ENCODE data around the gene DTHD1.

DTHD1 gene

GRCh38 chr4:36317721-36318120, 36.3 kb downstream of the DTHD1 start:
- H3K23ac ChIP-seq (ENCODE audit: low read length), result no peak overlapping the region
- no peak overlapping the region for H3K14ac ChIP-seq (ENCODE audit: low read length)
- H2BK5ac ChIP-seq (ENCODE audit: low read depth, low read length, poor library complexity), result no peak overlapping the region
- no peak overlapping the region for H3K9ac ChIP-seq (ENCODE audit: low read length)
- H2AFZ ChIP-seq (ENCODE audit: insufficient read depth, low read length, poor library complexity), result no peak overlapping the region
- no peak overlapping the region for H2BK12ac ChIP-seq (ENCODE audit: low read length)
- no peaks in the 10 kb centered on the region for H3K27me3 ChIP-seq (ENCODE audit: insufficient read depth, low read length)
- H3K27ac ChIP-seq (ENCODE audit: low read depth, low read length), result no peak overlapping the region
- WGBS (ENCODE audit: extremely low coverage, insufficient coverage, insufficient read length), result no CpG with 5 or more reads among the region's 1 CpG
- no peaks in the 10 kb centered on the region for H3K36me3 ChIP-seq (ENCODE audit: control insufficient read depth in 1 of 2, insufficient read depth in 2 of 2, low read length in 2 of 2)
- H4K12ac ChIP-seq (ENCODE audit: low read depth, low read length), result no peak overlapping the region
- H3K79me1 ChIP-seq (ENCODE audit: low read length), result no peaks in the 10 kb centered on the region
- no peak overlapping the region for H3K4ac ChIP-seq (ENCODE audit: low read depth, low read length)
- H3K9me3 ChIP-seq (ENCODE audit: insufficient read depth, low read depth, low read length), result no peaks in the 10 kb centered on the region
- H2BK120ac ChIP-seq (ENCODE audit: insufficient read depth, low read length, poor library complexity), result no peak overlapping the region
- H3K18ac ChIP-seq (ENCODE audit: low read length), result no peak overlapping the region
- DNase-seq, result peak in 1 of 2 donors; percentile 33
- H4K8ac ChIP-seq (ENCODE audit: low read depth, low read length), result no peak overlapping the region
- H2AK5ac ChIP-seq (ENCODE audit: low read length), result no peak overlapping the region
- no peak overlapping the region for H3K4me2 ChIP-seq (ENCODE audit: low read length)
- H4K91ac ChIP-seq (ENCODE audit: low read depth, low read length), result no peak overlapping the region
- no peaks in the 10 kb centered on the region for H3K79me2 ChIP-seq (ENCODE audit: control insufficient read depth, insufficient read depth, low read length, poor library complexity)
- H3K4me3 ChIP-seq (ENCODE audit: low read depth, low read length), result no peak overlapping the region
- peaks cover 0 to 6% of the 10 kb centered on the region in 2 experiments for H3K4me1 ChIP-seq (ENCODE audit: control insufficient read depth in 1 of 2, insufficient read depth in 2 of 2, low read length in 2 of 2)

GRCh38 chr4:36320117-36320896, 38.9 kb downstream of the DTHD1 start:
- Histone ChIP-seq H3K4me2 (ENCODE audit: low read length) (no peak overlapping the region), H3K79me2 (ENCODE audit: control insufficient read depth, insufficient read depth, low read length, poor library complexity) (no peaks in the 10 kb centered on the region), H4K8ac (ENCODE audit: low read depth, low read length) (no peak overlapping the region), H3K4me3 (ENCODE audit: low read depth, low read length) (no peak overlapping the region), H2AFZ (ENCODE audit: insufficient read depth, low read length, poor library complexity) (no peak overlapping the region), H3K36me3 (ENCODE audit: control insufficient read depth in 1 of 2, insufficient read depth in 2 of 2, low read length in 2 of 2) (no peaks in the 10 kb centered on the region), H3K9me3 (ENCODE audit: insufficient read depth, low read depth, low read length) (no peaks in the 10 kb centered on the region), H3K4me1 (ENCODE audit: control insufficient read depth in 1 of 2, insufficient read depth in 2 of 2, low read length in 2 of 2) (peaks cover 0 to 6% of the 10 kb centered on the region in 2 experiments), H2BK5ac (ENCODE audit: low read depth, low read length, poor library complexity) (no peak overlapping the region), H3K9ac (ENCODE audit: low read length) (no peak overlapping the region), H4K91ac (ENCODE audit: low read depth, low read length) (no peak overlapping the region), H3K14ac (ENCODE audit: low read length) (no peak overlapping the region), H3K23ac (ENCODE audit: low read length) (no peak overlapping the region), H2BK120ac (ENCODE audit: insufficient read depth, low read length, poor library complexity) (no peak overlapping the region), H3K18ac (ENCODE audit: low read length) (no peak overlapping the region), H4K12ac (ENCODE audit: low read depth, low read length) (no peak overlapping the region), H3K27ac (ENCODE audit: low read depth, low read length) (no peak overlapping the region), H3K79me1 (ENCODE audit: low read length) (no peaks in the 10 kb centered on the region), H2AK5ac (ENCODE audit: low read length) (no peak overlapping the region), H3K4ac (ENCODE audit: low read depth, low read length) (no peak overlapping the region), H2BK12ac (ENCODE audit: low read length) (no peak overlapping the region), H3K27me3 (ENCODE audit: insufficient read depth, low read length) (no peaks in the 10 kb centered on the region)
- peak in 1 of 2 donors; percentile 26 for DNase-seq
- WGBS (ENCODE audit: extremely low coverage, insufficient coverage, insufficient read length), result no CpG with 5 or more reads among the region's 6 CpGs

GRCh38 chr4:36321176-36321575, 39.8 kb downstream of the DTHD1 start:
- Histone ChIP-seq H3K9ac (ENCODE audit: low read length) (no peak overlapping the region), H3K27ac (ENCODE audit: low read depth, low read length) (no peak overlapping the region), H3K79me1 (ENCODE audit: low read length) (no peaks in the 10 kb centered on the region)

GRCh38 chr4:36322921-36323354, 41.5 kb downstream of the DTHD1 start:
- Histone ChIP-seq H3K18ac (ENCODE audit: low read length) (no peak overlapping the region), H3K4ac (ENCODE audit: low read depth, low read length) (no peak overlapping the region), H3K36me3 (ENCODE audit: control insufficient read depth in 1 of 2, insufficient read depth in 2 of 2, low read length in 2 of 2) (no peaks in the 10 kb centered on the region), H3K27ac (ENCODE audit: low read depth, low read length) (no peak overlapping the region), H3K9me3 (ENCODE audit: insufficient read depth, low read depth, low read length) (no peaks in the 10 kb centered on the region), H3K27me3 (ENCODE audit: insufficient read depth, low read length) (no peaks in the 10 kb centered on the region), H2BK12ac (ENCODE audit: low read length) (no peak overlapping the region), H3K4me3 (ENCODE audit: low read depth, low read length) (no peak overlapping the region), H3K9ac (ENCODE audit: low read length) (no peak overlapping the region), H3K4me1 (ENCODE audit: control insufficient read depth in 1 of 2, insufficient read depth in 2 of 2, low read length in 2 of 2) (peaks cover 0 to 6% of the 10 kb centered on the region in 2 experiments), H3K23ac (ENCODE audit: low read length) (no peak overlapping the region), H2BK5ac (ENCODE audit: low read depth, low read length, poor library complexity) (no peak overlapping the region), H2AFZ (ENCODE audit: insufficient read depth, low read length, poor library complexity) (no peak overlapping the region), H4K8ac (ENCODE audit: low read depth, low read length) (no peak overlapping the region), H2BK120ac (ENCODE audit: insufficient read depth, low read length, poor library complexity) (no peak overlapping the region), H3K79me1 (ENCODE audit: low read length) (no peaks in the 10 kb centered on the region), H3K4me2 (ENCODE audit: low read length) (no peak overlapping the region), H4K91ac (ENCODE audit: low read depth, low read length) (no peak overlapping the region), H2AK5ac (ENCODE audit: low read length) (no peak overlapping the region), H3K79me2 (ENCODE audit: control insufficient read depth, insufficient read depth, low read length, poor library complexity) (no peaks in the 10 kb centered on the region), H4K12ac (ENCODE audit: low read depth, low read length) (no peak overlapping the region), H3K14ac (ENCODE audit: low read length) (no peak overlapping the region)
- no CpG with 5 or more reads among the region's 7 CpGs for WGBS (ENCODE audit: extremely low coverage, insufficient coverage, insufficient read length)
- DNase-seq, result peak in 1 of 2 donors; percentile 27

More at GRCh38 chr4:36321176-36321575, 39.8 kb downstream of the DTHD1 start:
- no peaks in the 10 kb centered on the region for H3K27me3 ChIP-seq (ENCODE audit: insufficient read depth, low read length)
- H4K8ac ChIP-seq (ENCODE audit: low read depth, low read length), result no peak overlapping the region
- H2AK5ac ChIP-seq (ENCODE audit: low read length), result no peak overlapping the region
- no peak overlapping the region for H3K14ac ChIP-seq (ENCODE audit: low read length)
- H3K4me1 ChIP-seq (ENCODE audit: control insufficient read depth in 1 of 2, insufficient read depth in 2 of 2, low read length in 2 of 2), result peaks cover 0 to 6% of the 10 kb centered on the region in 2 experiments
- H3K36me3 ChIP-seq (ENCODE audit: control insufficient read depth in 1 of 2, insufficient read depth in 2 of 2, low read length in 2 of 2), result no peaks in the 10 kb centered on the region
- H3K79me2 ChIP-seq (ENCODE audit: control insufficient read depth, insufficient read depth, low read length, poor library complexity), result no peaks in the 10 kb centered on the region
- H2BK5ac ChIP-seq (ENCODE audit: low read depth, low read length, poor library complexity), result no peak overlapping the region
- no peak overlapping the region for H3K23ac ChIP-seq (ENCODE audit: low read length)
- H4K91ac ChIP-seq (ENCODE audit: low read depth, low read length), result no peak overlapping the region
- peak; percentile 63 to 74 for DNase-seq
- no peak overlapping the region for H3K4me2 ChIP-seq (ENCODE audit: low read length)
- no CpG with 5 or more reads among the region's 4 CpGs for WGBS (ENCODE audit: extremely low coverage, insufficient coverage, insufficient read length)
- H3K4me3 ChIP-seq (ENCODE audit: low read depth, low read length), result no peak overlapping the region
- H3K18ac ChIP-seq (ENCODE audit: low read length), result no peak overlapping the region
- H2BK12ac ChIP-seq (ENCODE audit: low read length), result no peak overlapping the region
- H2AFZ ChIP-seq (ENCODE audit: insufficient read depth, low read length, poor library complexity), result no peak overlapping the region
- H4K12ac ChIP-seq (ENCODE audit: low read depth, low read length), result no peak overlapping the region
- H3K4ac ChIP-seq (ENCODE audit: low read depth, low read length), result no peak overlapping the region
- no peak overlapping the region for H2BK120ac ChIP-seq (ENCODE audit: insufficient read depth, low read length, poor library complexity)
- no peaks in the 10 kb centered on the region for H3K9me3 ChIP-seq (ENCODE audit: insufficient read depth, low read depth, low read length)

All from trophoblast cell (in vitro differentiated cells and primary cell).